SJCRH30 (cell line): ENCODE data around the gene TNIP3. TPM values are rescaled to one million over a fixed set of nuclear protein-coding genes. Genes with fewer than 3 reads are reported as not detected.

Experiments used
- DNase-seq, 2 experiments: peaks; one replicate each; pipeline ENCODE4 v3.0.0-alpha.2; 2015 to 2020
- H3K27ac ChIP-seq: fragments of 250-450 bp; sonication (Bioruptor Pico); 2 replicates; pipeline ENCODE4 v1.5.1; 2020; ENCODE audit warnings: mild to moderate bottlenecking, moderate library complexity
- H3K27me3 ChIP-seq: fragments of 250-450 bp; sonication (Bioruptor Pico); 2 replicates; pipeline ENCODE4 v1.5.1; 2020; ENCODE audit warnings: mild to moderate bottlenecking, moderate library complexity
- H3K36me3 ChIP-seq: fragments of 250-450 bp; sonication (Bioruptor Pico); 2 replicates; pipeline ENCODE4 v1.5.1; 2020; ENCODE audit warnings: mild to moderate bottlenecking, moderate library complexity
- H3K4me1 ChIP-seq: fragments of 250-450 bp; sonication (Bioruptor Pico); 2 replicates; pipeline ENCODE4 v1.5.1; 2020; ENCODE audit warnings: mild to moderate bottlenecking, moderate library complexity
- H3K4me3 ChIP-seq: fragments of 250-450 bp; sonication (Bioruptor Pico); 2 replicates; pipeline ENCODE4 v1.5.1; 2020; ENCODE audit warnings: mild to moderate bottlenecking, moderate library complexity
- H3K9me3 ChIP-seq: fragments of 250-450 bp; sonication (Bioruptor Pico); replicated peaks from 2 replicates; pipeline ENCODE4 v1.5.1; 2020; ENCODE audit warnings: mild to moderate bottlenecking, moderate library complexity
- total RNA-seq: library from RNA; depleted of rRNA; stranded (reverse); fragments of >200 nt; shearing (Covaris generic); gene quantifications from 2 replicates; pipeline ENCODE4 v1.2.3, GENCODE V29; 2014

The TNIP3 gene
- total RNA-seq, 1 experiment from 2014 or later, result 0.16 TPM

GRCh38 chr4:121138039-121138825, 25.9 kb downstream of the TNIP3 start:
- Histone ChIP-seq H3K9me3 (no peaks in the 10 kb centered on the region), H3K36me3 (no peaks in the 10 kb centered on the region), H3K4me1 (peaks cover 11% of the 10 kb centered on the region; the same call in 1 of the 2 replicates), H3K27ac (no peak overlapping the region), H3K27me3 (no peaks in the 10 kb centered on the region), H3K4me3 (no peak overlapping the region)
- no peak for DNase-seq

GRCh38 chr4:121130326-121130660, 33.8 kb downstream of the TNIP3 start:
- Histone ChIP-seq H3K9me3 (no peaks in the 10 kb centered on the region), H3K4me1 (no peaks in the 10 kb centered on the region), H3K36me3 (no peaks in the 10 kb centered on the region), H3K27me3 (no peaks in the 10 kb centered on the region), H3K4me3 (no peak overlapping the region), H3K27ac (no peak overlapping the region)
- no peak for DNase-seq

GRCh38 chr4:121129606-121130325, 34.4 kb downstream of the TNIP3 start:
- no peaks in the 10 kb centered on the region for H3K9me3 ChIP-seq
- no peaks in the 10 kb centered on the region for H3K27me3 ChIP-seq
- no peak for DNase-seq
- no peaks in the 10 kb centered on the region for H3K36me3 ChIP-seq
- H3K27ac ChIP-seq, result no peak overlapping the region
- no peaks in the 10 kb centered on the region for H3K4me1 ChIP-seq
- H3K4me3 ChIP-seq, result no peak overlapping the region

GRCh38 chr4:121127100-121127499, 37.0 kb downstream of the TNIP3 start:
- Histone ChIP-seq H3K27me3 (no peaks in the 10 kb centered on the region), H3K4me3 (no peak overlapping the region), H3K36me3 (no peaks in the 10 kb centered on the region), H3K9me3 (no peaks in the 10 kb centered on the region), H3K27ac (no peak overlapping the region), H3K4me1 (no peaks in the 10 kb centered on the region)
- DNase-seq, result no peak

GRCh38 chr4:121126449-121127006, 37.6 kb downstream of the TNIP3 start:
- H3K27ac ChIP-seq, result no peak overlapping the region
- no peaks in the 10 kb centered on the region for H3K27me3 ChIP-seq
- DNase-seq, result no peak
- no peaks in the 10 kb centered on the region for H3K4me1 ChIP-seq
- H3K9me3 ChIP-seq, result no peaks in the 10 kb centered on the region
- H3K36me3 ChIP-seq, result no peaks in the 10 kb centered on the region
- no peak overlapping the region for H3K4me3 ChIP-seq

- no peaks in the 10 kb centered on the region for H3K4me1 ChIP-seq
- no peaks in the 10 kb centered on the region for H3K27me3 ChIP-seq
- no peaks in the 10 kb centered on the region for H3K36me3 ChIP-seq
- H3K4me3 ChIP-seq, result no peak overlapping the region
- H3K9me3 ChIP-seq, result no peaks in the 10 kb centered on the region
- H3K27ac ChIP-seq, result no peak overlapping the region
- no peak for DNase-seq
Observed at GRCh38 chr4:121125498-121125885, 38.6 kb downstream of the TNIP3 start.

GRCh38 chr4:121122661-121123060, 41.5 kb downstream of the TNIP3 start:
- H3K27ac ChIP-seq, result no peak overlapping the region
- no peaks in the 10 kb centered on the region for H3K4me1 ChIP-seq
- DNase-seq, result no peak

GRCh38 chr4:121119715-121120114, 44.4 kb downstream of the TNIP3 start:
- H3K27me3 ChIP-seq, result no peaks in the 10 kb centered on the region
- H3K4me3 ChIP-seq, result no peak overlapping the region
- no peak for DNase-seq

More at GRCh38 chr4:121122661-121123060, 41.5 kb downstream of the TNIP3 start:
- H3K4me3 ChIP-seq, result no peak overlapping the region
- no peaks in the 10 kb centered on the region for H3K9me3 ChIP-seq
- H3K27me3 ChIP-seq, result no peaks in the 10 kb centered on the region
- no peaks in the 10 kb centered on the region for H3K36me3 ChIP-seq

GRCh38 chr4:121118344-121118743, 45.8 kb downstream of the TNIP3 start:
- H3K27me3 ChIP-seq, result no peaks in the 10 kb centered on the region
- H3K4me1 ChIP-seq, result no peaks in the 10 kb centered on the region
- no peaks in the 10 kb centered on the region for H3K9me3 ChIP-seq
- no peak overlapping the region for H3K27ac ChIP-seq
- DNase-seq, result no peak
- no peaks in the 10 kb centered on the region for H3K36me3 ChIP-seq
- H3K4me3 ChIP-seq, result no peak overlapping the region

More at GRCh38 chr4:121119715-121120114, 44.4 kb downstream of the TNIP3 start:
- no peaks in the 10 kb centered on the region for H3K9me3 ChIP-seq
- H3K36me3 ChIP-seq, result no peaks in the 10 kb centered on the region
- no peaks in the 10 kb centered on the region for H3K4me1 ChIP-seq
- H3K27ac ChIP-seq, result no peak overlapping the region

- no peaks in the 10 kb centered on the region for H3K4me1 ChIP-seq
- H3K4me3 ChIP-seq, result no peak overlapping the region
- no peaks in the 10 kb centered on the region for H3K36me3 ChIP-seq
- no peak for DNase-seq
- H3K27ac ChIP-seq, result no peak overlapping the region
- H3K27me3 ChIP-seq, result peaks cover 5% of the 10 kb centered on the region; the same call in 1 of the 2 replicates
- no peaks in the 10 kb centered on the region for H3K9me3 ChIP-seq
Observed at GRCh38 chr4:121114756-121115155, 49.4 kb downstream of the TNIP3 start.

GRCh38 chr4:121112530-121112929, 51.6 kb downstream of the TNIP3 start:
- no peaks in the 10 kb centered on the region for H3K36me3 ChIP-seq
- H3K4me1 ChIP-seq, result no peaks in the 10 kb centered on the region
- no peak overlapping the region for H3K27ac ChIP-seq
- no peak overlapping the region for H3K4me3 ChIP-seq
- no peaks in the 10 kb centered on the region for H3K9me3 ChIP-seq
- peak in 1 of 2 experiments; percentile 15 for DNase-seq
- H3K27me3 ChIP-seq, result peaks cover 5% of the 10 kb centered on the region; the same call in 1 of the 2 replicates

GRCh38 chr4:121108557-121108956, 55.6 kb downstream of the TNIP3 start:
- Histone ChIP-seq H3K27ac (no peak overlapping the region), H3K36me3 (no peaks in the 10 kb centered on the region), H3K9me3 (no peaks in the 10 kb centered on the region), H3K4me1 (no peaks in the 10 kb centered on the region), H3K4me3 (no peak overlapping the region), H3K27me3 (peaks cover 5% of the 10 kb centered on the region; the same call in 1 of the 2 replicates)
- no peak for DNase-seq

GRCh38 chr4:121107507-121107906, 56.6 kb downstream of the TNIP3 start:
- no peaks in the 10 kb centered on the region for H3K36me3 ChIP-seq
- peaks cover 5% of the 10 kb centered on the region; the same call in 1 of the 2 replicates for H3K27me3 ChIP-seq
- no peaks in the 10 kb centered on the region for H3K4me1 ChIP-seq
- no peaks in the 10 kb centered on the region for H3K9me3 ChIP-seq
- no peak for DNase-seq
- H3K4me3 ChIP-seq, result no peak overlapping the region
- H3K27ac ChIP-seq, result no peak overlapping the region

GRCh38 chr4:121100093-121100775, 63.9 kb downstream of the TNIP3 start:
- H3K9me3 ChIP-seq, result no peaks in the 10 kb centered on the region
- H3K27me3 ChIP-seq, result no peaks in the 10 kb centered on the region
- no peak overlapping the region for H3K27ac ChIP-seq
- no peaks in the 10 kb centered on the region for H3K36me3 ChIP-seq
- H3K4me1 ChIP-seq, result no peaks in the 10 kb centered on the region
- H3K4me3 ChIP-seq, result no peak overlapping the region
- DNase-seq, result no peak

- Histone ChIP-seq H3K9me3 (no peaks in the 10 kb centered on the region), H3K27ac (no peak overlapping the region), H3K4me3 (no peak overlapping the region), H3K27me3 (no peaks in the 10 kb centered on the region), H3K4me1 (no peaks in the 10 kb centered on the region), H3K36me3 (no peaks in the 10 kb centered on the region)
- no peak for DNase-seq
Observed at GRCh38 chr4:121098266-121098665, 65.9 kb downstream of the TNIP3 start.
